Measurements from ENCODE around the gene DUOXA1. TPM values are rescaled to one million over a fixed set of nuclear protein-coding genes. Genes with fewer than 3 reads are reported as not detected.
A peak's percentile ranks its signal among the peaks of the same experiment; 100 is the strongest.

Gene DUOXA1
- total RNA-seq, 1 donor = not detected

DNA sequence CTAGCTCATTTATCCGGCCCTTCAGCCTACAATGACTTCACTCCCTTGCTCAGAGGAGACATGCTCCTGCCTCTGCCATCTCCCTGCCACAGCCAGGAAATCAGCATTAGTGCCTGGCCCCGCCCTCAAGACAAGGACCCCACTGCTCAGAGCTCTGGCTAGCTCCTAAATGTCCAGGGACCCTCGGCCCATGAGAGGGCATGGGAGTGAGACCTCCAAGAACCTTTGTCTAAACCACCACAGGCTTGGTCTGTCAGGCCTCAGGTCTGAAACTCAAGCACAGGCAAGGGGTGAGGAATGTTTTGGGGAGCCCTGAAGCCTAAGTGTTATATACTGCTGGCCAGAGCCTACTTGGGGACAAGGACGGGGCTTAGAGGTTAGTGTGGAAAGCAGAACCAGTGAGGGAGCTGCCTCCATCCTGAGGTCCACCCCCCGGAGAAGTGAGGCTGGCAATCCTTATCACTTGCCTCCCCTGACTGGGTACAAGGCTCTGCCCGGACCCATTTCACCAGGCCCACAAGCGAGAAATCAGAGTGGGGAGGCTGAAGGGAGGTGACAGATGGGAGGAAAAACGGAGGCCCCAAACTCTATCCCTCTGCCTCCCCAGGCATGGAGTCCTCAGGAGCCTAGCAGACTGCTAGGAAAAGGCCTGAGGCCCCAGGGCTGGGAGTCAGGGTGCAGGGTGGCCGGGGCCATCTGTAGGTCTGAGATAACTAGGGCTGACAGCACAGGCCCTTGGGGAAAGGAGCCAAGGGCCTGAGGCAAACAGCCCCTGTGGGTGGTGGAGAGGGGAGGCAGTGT is 39.3 kb upstream of the DUOXA1 start:
- DNase-seq (ENCODE audit: low read depth) = no peak
- no peak overlapping the region for H3K4me3 ChIP-seq (ENCODE audit: low read depth, low read length)
- TF ChIP-seq, protein P1, sequence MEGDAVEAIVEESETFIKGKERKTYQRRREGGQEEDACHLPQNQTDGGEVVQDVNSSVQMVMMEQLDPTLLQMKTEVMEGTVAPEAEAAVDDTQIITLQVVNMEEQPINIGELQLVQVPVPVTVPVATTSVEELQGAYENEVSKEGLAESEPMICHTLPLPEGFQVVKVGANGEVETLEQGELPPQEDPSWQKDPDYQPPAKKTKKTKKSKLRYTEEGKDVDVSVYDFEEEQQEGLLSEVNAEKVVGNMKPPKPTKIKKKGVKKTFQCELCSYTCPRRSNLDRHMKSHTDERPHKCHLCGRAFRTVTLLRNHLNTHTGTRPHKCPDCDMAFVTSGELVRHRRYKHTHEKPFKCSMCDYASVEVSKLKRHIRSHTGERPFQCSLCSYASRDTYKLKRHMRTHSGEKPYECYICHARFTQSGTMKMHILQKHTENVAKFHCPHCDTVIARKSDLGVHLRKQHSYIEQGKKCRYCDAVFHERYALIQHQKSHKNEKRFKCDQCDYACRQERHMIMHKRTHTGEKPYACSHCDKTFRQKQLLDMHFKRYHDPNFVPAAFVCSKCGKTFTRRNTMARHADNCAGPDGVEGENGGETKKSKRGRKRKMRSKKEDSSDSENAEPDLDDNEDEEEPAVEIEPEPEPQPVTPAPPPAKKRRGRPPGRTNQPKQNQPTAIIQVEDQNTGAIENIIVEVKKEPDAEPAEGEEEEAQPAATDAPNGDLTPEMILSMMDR (IDR thresholded peaks at IDR 0.05; ENCODE audit: insufficient read depth, low read depth, low read length) = no peak

DNA sequence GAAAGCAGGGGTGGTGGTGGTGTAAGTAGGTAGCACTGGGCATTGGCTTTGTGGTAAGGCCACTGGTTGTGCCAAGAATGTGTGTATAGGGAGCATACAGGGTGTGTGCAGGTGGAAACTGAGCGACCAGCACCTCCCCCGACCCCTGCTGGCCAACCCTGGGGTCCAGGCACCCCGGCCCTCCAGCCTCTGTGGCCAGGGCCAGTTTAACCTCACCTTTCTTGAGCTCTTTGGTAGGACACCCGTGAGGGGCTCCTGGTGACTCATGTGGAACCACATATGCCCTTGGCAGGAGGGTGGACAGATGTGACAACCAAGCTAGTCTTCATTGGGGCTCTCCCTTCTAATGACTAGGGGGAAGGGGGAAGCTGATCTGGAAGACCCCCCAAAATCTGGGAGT is 38.6 kb upstream of the DUOXA1 start:
- TF ChIP-seq, protein P1 (IDR thresholded peaks at IDR 0.05; ENCODE audit: insufficient read depth, low read depth, low read length) = no peak
- DNase-seq (ENCODE audit: low read depth) = no peak

GRCh38 chr15:45167631-45168205 is 38.0 kb upstream of the DUOXA1 start:
- TF ChIP-seq, protein P1 (IDR thresholded peaks at IDR 0.05; ENCODE audit: insufficient read depth, low read depth, low read length) = no peak
- DNase-seq (ENCODE audit: low read depth) = no peak
- H3K4me3 ChIP-seq (ENCODE audit: low read depth, low read length) = peak overlapping the region; percentile 74

More for the DNA sequence above, 38.6 kb upstream of the DUOXA1 start:
- no peak overlapping the region for H3K4me3 ChIP-seq (ENCODE audit: low read depth, low read length)

- TF ChIP-seq, protein P1 (IDR thresholded peaks at IDR 0.05; ENCODE audit: insufficient read depth, low read depth, low read length) = peak; percentile 79
- peak; percentile 87 for DNase-seq (ENCODE audit: low read depth)
- peak overlapping the region; percentile 74 for H3K4me3 ChIP-seq (ENCODE audit: low read depth, low read length)
Measured at GRCh38 chr15:45166834-45167630, 37.4 kb upstream of the DUOXA1 start.

DNA sequence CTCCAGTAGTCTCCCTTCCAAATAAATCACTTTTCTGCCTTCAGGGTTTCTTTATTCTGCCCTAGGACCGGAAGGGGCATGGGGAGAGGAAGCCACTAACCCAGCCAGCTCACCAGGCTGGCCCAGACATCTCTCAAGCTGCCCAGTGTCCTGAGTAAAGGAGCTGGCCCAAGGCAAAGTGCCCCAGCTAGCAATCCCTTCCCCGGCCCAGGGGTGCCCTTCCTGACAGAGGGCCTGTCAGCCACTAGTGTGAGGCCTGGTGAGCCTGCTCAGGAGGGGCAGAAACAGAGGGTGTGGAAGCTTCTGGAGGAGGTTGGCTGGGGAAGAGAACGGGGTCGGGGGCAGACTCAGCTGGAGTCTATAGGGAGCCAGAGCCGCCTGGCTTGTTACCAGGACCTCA is 35.9 kb upstream of the DUOXA1 start:
- no peak for DNase-seq (ENCODE audit: low read depth)
- H3K4me3 ChIP-seq (ENCODE audit: low read depth, low read length) = no peak overlapping the region
- TF ChIP-seq, protein P1 (IDR thresholded peaks at IDR 0.05; ENCODE audit: insufficient read depth, low read depth, low read length) = no peak

GRCh38 chr15:45164914-45165313 is 35.2 kb upstream of the DUOXA1 start:
- TF ChIP-seq, protein P1 (IDR thresholded peaks at IDR 0.05; ENCODE audit: insufficient read depth, low read depth, low read length) = no peak
- DNase-seq (ENCODE audit: low read depth) = no peak

More at GRCh38 chr15:45164914-45165313, 35.2 kb upstream of the DUOXA1 start:
- H3K4me3 ChIP-seq (ENCODE audit: low read depth, low read length) = no peak overlapping the region
